Stomach (tissue), 9 donors: ENCODE results near the gene NOS2. TPM values are rescaled to one million over a fixed set of nuclear protein-coding genes. Genes with fewer than 3 reads are reported as not detected.
"Not testable (repeated sequence)": the region's sequence is repeated elsewhere in the genome, so short reads cannot be mapped to it uniquely, and the experiment has no call there.

Experiments
- DNase-seq, 2 donors: peaks; one replicate each; pipeline versions ENCODE4 v3.0.0 to v3.0.0-alpha.2; 2013 to 2019
- H3K27ac ChIP-seq, 5 donors: fragments of 200-600 bp in 4 of 5; sonication (generic) in 4 of 5; one replicate each; pipeline ENCODE4 v1.5.1; 2013 to 2019; ENCODE audit warnings: mild to moderate bottlenecking in 1 of 5, moderate library complexity in 1 of 5
- H3K27me3 ChIP-seq, 3 donors: fragments of 200-600 bp; sonication (generic); one replicate each; pipeline ENCODE4 v1.5.1; 2017 to 2019; ENCODE audit warnings: mixed run types in 1 of 3
- H3K36me3 ChIP-seq, 4 donors: fragments of 200-600 bp; sonication (generic); 1 replicate in 3 of 4; 2 replicates in 1 of 4; pipeline ENCODE4 v1.5.1; 2016 to 2019
- H3K4me1 ChIP-seq, 4 donors: fragments of 200-600 bp; sonication (generic); one replicate each; pipeline ENCODE4 v1.5.1; 2016 to 2019
- H3K4me3 ChIP-seq, 4 donors: fragments of 200-600 bp; sonication (generic) in 3 of 4; one replicate each; pipeline ENCODE4 v1.5.1; 2016 to 2019; ENCODE audit warnings: mild to moderate bottlenecking in 1 of 4
- H3K9me3 ChIP-seq, 4 donors: fragments of 200-600 bp; sonication (generic); one replicate each; pipeline ENCODE4 v1.5.1; 2016 to 2019
- CTCF ChIP-seq, 7 experiments: fragments of 450-650 bp in 4 of 7; fragments of 200-600 bp in 3 of 7; sonication (generic) in 3 of 7; IDR thresholded peaks; one replicate each; pipeline ENCODE4 v1.5.1; 2016 to 2019; ENCODE audit warnings: antibody characterized with exemption in 7 of 7, control low read depth in 2 of 7, mild to moderate bottlenecking in 1 of 7
- EP300 ChIP-seq: sonication (generic); formaldehyde crosslinking; IDR thresholded peaks from one replicate; pipeline ENCODE4 v1.6.1; 2017; ENCODE audit warnings: antibody characterized with exemption
- POLR2A ChIP-seq, 4 donors: fragments of 450-650 bp; IDR thresholded peaks; one replicate each; pipeline ENCODE4 v1.6.1; 2016; ENCODE audit warnings: antibody characterized with exemption in 4 of 4, control low read depth in 2 of 4, mild to moderate bottlenecking in 1 of 4, moderate library complexity in 1 of 4
- POLR2AphosphoS5 ChIP-seq, 3 donors: sonication (generic); formaldehyde crosslinking; IDR thresholded peaks; one replicate each; pipeline ENCODE4 v1.6.1; 2016; ENCODE audit warnings: antibody characterized with exemption in 3 of 3
- WGBS, 5 donors: extraction: QIAGEN DNeasy Blood & Tissue Kit in 3 of 5; methylation state at CpG; one replicate each; pipeline versions ENCODE4 v1.1.5 to v1.1.7; 2013 to 2018; 5-methylcytosine and 5-hydroxymethylcytosine counted together
- intact Hi-C: fragments of 100-400 bp; cut with DNase I; formaldehyde crosslinking; loops from one replicate; pipeline ENCODE4 v1.15.1; 2023; ENCODE audit warnings: low total_unique reads
- polyA plus RNA-seq, 3 donors: library from polyadenylated mRNA; stranded (reverse); fragments of 200-250 nt; gene quantifications; one replicate each; pipeline ENCODE4 v1.2.3, GENCODE V29; 2013
- total RNA-seq, 5 donors: library from RNA; depleted of rRNA; stranded (reverse); fragments of >200 nt; gene quantifications; one replicate each; pipeline versions ENCODE4 v1.1.0 to v1.2.3, GENCODE V29; 2014 to 2016
- donor health status: healthy with polysubstance abuse.
- donor health status: Bipolar disorder and iron deficiency.
- donor health status: healthy.

Gene NOS2
- total and polyA plus RNA-seq, 8 donors = 0.18 to 0.87 (median 0.20) TPM; not detected in 5

DNA sequence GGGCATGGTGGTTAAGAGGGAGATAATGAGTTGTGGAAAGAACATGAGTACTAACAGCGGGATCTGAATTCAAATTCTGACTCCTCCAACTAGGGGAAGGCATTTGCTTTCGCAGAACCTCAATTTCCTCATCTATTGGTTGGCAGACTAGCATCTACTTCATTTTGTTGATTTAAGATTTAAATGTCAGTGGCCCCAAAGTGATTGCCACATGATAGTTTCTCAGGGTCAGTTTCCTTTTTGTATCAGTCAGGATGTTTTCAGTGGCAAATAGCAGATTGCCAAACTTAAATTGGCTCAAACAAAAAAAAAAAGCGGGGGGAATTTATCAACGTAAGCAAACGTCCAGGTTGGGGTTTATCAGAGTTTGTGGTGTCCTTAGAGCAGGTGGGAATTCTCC, 25.1 kb upstream of the NOS2 start:
- H3K9me3 ChIP-seq = peaks cover 0 to 18% (median 6%) of the 10 kb centered on the region in 4 donors
- no peak overlapping the region for H3K4me3 ChIP-seq
- H3K27me3 ChIP-seq = no peaks in the 10 kb centered on the region
- no peak overlapping the region for H3K27ac ChIP-seq
- no peak for TF ChIP-seq POLR2AphosphoS5 (IDR thresholded peaks at IDR 0.05)
- TF ChIP-seq POLR2A (IDR thresholded peaks at IDR 0.05) = no peak
- TF ChIP-seq EP300 = no peak
- H3K36me3 ChIP-seq = no peaks in the 10 kb centered on the region
- DNase-seq = no peak
- H3K4me1 ChIP-seq = peaks cover 0 to 8% (median 3%) of the 10 kb centered on the region in 4 donors
- intact Hi-C loops = no loop called here
- 66 to 72% (median 70%) methylated on average over 5 of the region's 5 CpGs for WGBS, 5 donors

DNA sequence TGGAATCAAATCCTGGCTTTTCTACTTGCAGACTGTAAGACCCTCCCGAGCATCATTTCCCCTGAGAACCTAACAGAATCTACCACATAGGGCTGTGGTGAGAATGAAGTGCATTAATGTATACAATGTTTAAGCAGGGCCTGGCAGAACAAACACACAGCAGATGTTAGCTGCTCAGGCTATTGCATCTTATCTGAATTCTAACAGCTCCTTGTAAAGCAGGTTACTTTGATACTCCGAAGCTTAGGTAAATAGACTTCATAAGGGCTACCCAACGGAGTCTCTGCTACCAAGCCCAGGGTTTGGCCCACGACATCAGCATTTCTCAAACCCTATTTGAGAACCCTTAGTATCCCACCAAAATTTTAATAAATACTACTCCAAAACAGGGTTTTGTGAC, 24.4 kb upstream of the NOS2 start:
- DNase-seq = peak in 1 of 2 donors; percentile 26
- 32 to 61% (median 47%) methylated on average over 4 of the region's 4 CpGs for WGBS, 5 donors
- Histone ChIP-seq H3K36me3 (no peaks in the 10 kb centered on the region), H3K27me3 (no peaks in the 10 kb centered on the region), H3K4me3 (no peak overlapping the region), H3K27ac (no peak overlapping the region), H3K9me3 (peaks cover 0 to 18% (median 6%) of the 10 kb centered on the region in 4 donors), H3K4me1 (peaks cover 0 to 8% (median 3%) of the 10 kb centered on the region in 4 donors)
- TF ChIP-seq EP300 (no peak), CTCF (IDR thresholded peaks at IDR 0.05) (no peak), POLR2A (IDR thresholded peaks at IDR 0.05) (no peak), POLR2AphosphoS5 (IDR thresholded peaks at IDR 0.05) (no peak)
- intact Hi-C loops = no loop called here

DNA sequence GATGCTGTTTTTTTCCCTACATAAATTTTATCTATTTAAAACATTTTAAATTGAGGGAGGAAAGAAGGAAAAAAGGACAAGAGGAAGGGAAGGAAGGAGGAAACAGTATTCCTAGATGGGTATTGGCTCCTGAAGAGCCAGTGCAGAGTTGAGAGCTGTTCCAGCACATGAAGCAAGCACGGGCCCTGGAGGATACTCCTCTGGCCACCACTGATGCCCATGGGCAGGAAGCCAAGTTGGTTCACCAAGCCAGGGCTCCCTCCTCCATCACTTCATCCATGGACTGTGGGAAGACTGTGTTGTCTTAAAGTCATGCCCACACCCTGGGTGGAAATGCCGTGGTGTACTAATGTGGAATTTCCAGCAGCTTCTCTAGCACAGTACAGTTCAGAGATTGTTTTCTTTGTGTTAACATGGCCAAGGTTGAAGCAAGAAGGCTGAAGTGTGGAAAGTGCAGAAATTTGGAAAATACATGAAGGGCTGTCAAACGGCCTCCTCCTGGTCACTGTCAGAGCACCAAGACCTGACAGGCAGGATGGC, 23.9 kb upstream of the NOS2 start:
- 51 to 63% (median 58%) methylated on average over 3 of the region's 3 CpGs for WGBS, 5 donors
- no peak overlapping the region for H3K27ac ChIP-seq

DNA sequence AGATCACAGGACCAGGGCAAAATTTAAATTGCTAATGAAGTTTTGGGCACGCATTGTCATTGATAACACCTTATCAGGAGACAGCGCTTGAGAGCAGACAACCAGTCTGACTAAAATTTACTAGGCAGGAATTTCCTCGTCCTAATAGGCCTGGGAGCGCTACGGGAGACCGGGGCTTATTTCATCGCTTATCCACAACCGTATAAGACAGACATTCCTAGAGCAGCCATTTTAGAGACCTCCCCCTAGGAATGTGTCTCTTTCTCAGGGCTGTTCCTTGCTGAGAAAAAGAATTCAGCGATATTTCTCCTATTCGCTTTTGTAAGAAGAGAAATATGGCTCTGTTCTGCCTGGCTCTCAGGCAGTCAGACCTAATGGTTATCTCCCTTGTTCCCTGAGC, 21.8 kb upstream of the NOS2 start:
- H3K9me3 ChIP-seq = peaks cover 0 to 18% (median 6%) of the 10 kb centered on the region in 4 donors
- H3K27me3 ChIP-seq, DNase-seq, H3K27ac ChIP-seq, intact Hi-C loops, H3K4me1 ChIP-seq, H3K36me3 ChIP-seq, H3K4me3 ChIP-seq: not testable (repeated sequence)
- WGBS, 5 donors = 86 to 93% (median 88%) methylated on average over 10 of the region's 10 CpGs

More for the DNA sequence above, 23.9 kb upstream of the NOS2 start:
- Histone ChIP-seq H3K4me3 (no peak overlapping the region), H3K27me3 (no peaks in the 10 kb centered on the region), H3K36me3 (no peaks in the 10 kb centered on the region), H3K9me3 (peaks cover 0 to 18% (median 6%) of the 10 kb centered on the region in 4 donors), H3K4me1 (peaks cover 0 to 8% (median 3%) of the 10 kb centered on the region in 4 donors)
- intact Hi-C loops = no loop called here
- no peak for TF ChIP-seq EP300
- no peak for TF ChIP-seq POLR2AphosphoS5 (IDR thresholded peaks at IDR 0.05)
- no peak for TF ChIP-seq POLR2A (IDR thresholded peaks at IDR 0.05)
- no peak for TF ChIP-seq CTCF (IDR thresholded peaks at IDR 0.05)
- DNase-seq = no peak

DNA sequence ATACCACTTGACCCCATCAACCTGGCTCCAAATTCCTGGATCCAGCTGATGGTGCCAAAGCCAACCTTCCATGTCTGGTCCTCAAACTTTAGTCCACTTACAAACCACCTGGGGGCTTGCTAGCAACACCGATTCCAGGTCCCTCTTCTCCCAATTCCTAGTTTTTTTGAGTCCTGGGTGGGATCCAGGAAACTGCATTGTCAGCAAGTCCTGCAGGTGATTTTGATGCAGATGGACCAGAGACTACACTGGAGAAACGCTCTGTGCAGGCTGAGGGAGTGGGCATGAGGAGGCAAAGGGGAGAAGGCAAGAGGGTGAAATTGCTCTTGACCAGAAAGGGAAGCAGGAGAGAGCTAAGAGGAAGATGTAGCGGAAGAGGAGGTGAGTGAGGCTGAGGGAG, 21.0 kb upstream of the NOS2 start:
- no peaks in the 10 kb centered on the region for H3K27me3 ChIP-seq
- WGBS, 5 donors = 91 to 100% (median 94%) methylated on average over 3 of the region's 3 CpGs
- H3K4me3 ChIP-seq = no peak overlapping the region
- DNase-seq = no peak
- peaks cover 0 to 18% (median 6%) of the 10 kb centered on the region in 4 donors for H3K9me3 ChIP-seq
- no peaks in the 10 kb centered on the region for H3K36me3 ChIP-seq
- peaks cover 0 to 9% (median 7%) of the 10 kb centered on the region in 4 donors for H3K4me1 ChIP-seq
- TF ChIP-seq POLR2A (IDR thresholded peaks at IDR 0.05) = no peak
- TF ChIP-seq EP300 = no peak
- TF ChIP-seq CTCF (IDR thresholded peaks at IDR 0.05) = no peak
- no peak for TF ChIP-seq POLR2AphosphoS5 (IDR thresholded peaks at IDR 0.05)
- intact Hi-C loops = no loop called here
- no peak overlapping the region for H3K27ac ChIP-seq
